ENCODE measurements around the gene OASL.

DNA sequence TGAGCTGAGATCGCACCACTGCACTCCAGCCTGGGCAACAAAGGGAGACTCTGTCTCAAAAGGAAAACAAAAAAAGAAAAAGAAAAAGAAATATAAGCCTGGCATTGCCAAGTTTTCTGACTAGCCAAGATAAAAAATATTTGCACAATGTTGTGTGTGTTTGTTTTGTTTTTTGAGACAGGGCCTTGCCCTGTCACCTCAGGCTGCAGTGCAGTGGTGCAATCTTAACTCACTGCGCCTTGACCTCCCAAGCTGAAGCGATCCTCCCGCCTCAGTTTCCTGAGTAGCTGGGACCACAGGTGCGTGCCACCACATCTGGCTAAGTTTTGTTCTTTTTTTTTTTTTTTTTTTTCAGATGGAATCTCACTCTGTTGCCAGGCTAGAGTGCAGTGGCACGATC lies 17.3 kb downstream of the OASL start:
- TF ChIP-seq CTCF (IDR thresholded peaks at IDR 0.05) (no peak), POLR2AphosphoS5 (IDR thresholded peaks at IDR 0.05) (no peak)

Measured in prostate gland (tissue), 2 donors.